ENCODE measurements around the gene ADAMTS4. TPM values are rescaled to one million over a fixed set of nuclear protein-coding genes. Genes with fewer than 3 reads are reported as not detected.

The ADAMTS4 gene
- total RNA-seq, 6 experiments from 2014 or later = 3.4 to 8.3 (median 6.5) TPM

GRCh38 chr1:161209790-161210409 lies 11.0 kb upstream of the ADAMTS4 start:
- H3K27me3 Mint-ChIP-seq (ENCODE audit: insufficient read depth) = no peaks in the 10 kb centered on the region
- no peaks in the 10 kb centered on the region for H3K9me3 Mint-ChIP-seq
- H3K36me3 Mint-ChIP-seq (ENCODE audit: low read depth) = peaks cover 31% of the 10 kb centered on the region
- H3K27ac Mint-ChIP-seq = peak overlapping the region; percentile 46; the same call in 1 of the 2 replicates
- no peak overlapping the region for H3K4me3 Mint-ChIP-seq
- TF ChIP-seq CTCF (IDR thresholded peaks at IDR 0.05) = peak; percentile 94
- H3K4me1 Mint-ChIP-seq (ENCODE audit: low read depth) = peaks cover 32% of the 10 kb centered on the region
- peak; percentile 51 for DNase-seq

GRCh38 chr1:161207173-161207572 lies 8.3 kb upstream of the ADAMTS4 start:
- Mint-ChIP-seq H3K4me1 (ENCODE audit: low read depth) (peaks cover 45% of the 10 kb centered on the region), H3K27ac (peak overlapping the region; percentile 28), H3K9me3 (no peaks in the 10 kb centered on the region), H3K36me3 (ENCODE audit: low read depth) (peaks cover 28% of the 10 kb centered on the region), H3K27me3 (ENCODE audit: insufficient read depth) (no peaks in the 10 kb centered on the region), H3K4me3 (no peak overlapping the region)
- no peak for TF ChIP-seq CTCF (IDR thresholded peaks at IDR 0.05)
- DNase-seq = no peak

- H3K4me3 Mint-ChIP-seq = no peak overlapping the region
- no peaks in the 10 kb centered on the region for H3K9me3 Mint-ChIP-seq
- H3K27me3 Mint-ChIP-seq (ENCODE audit: insufficient read depth) = no peaks in the 10 kb centered on the region
- TF ChIP-seq CTCF (IDR thresholded peaks at IDR 0.05) = no peak
- H3K4me1 Mint-ChIP-seq (ENCODE audit: low read depth) = peaks cover 49% of the 10 kb centered on the region
- DNase-seq = no peak
- H3K36me3 Mint-ChIP-seq (ENCODE audit: low read depth) = peaks cover 28% of the 10 kb centered on the region
- peak overlapping the region; percentile 28 for H3K27ac Mint-ChIP-seq
These were observed 7.7 kb upstream of the ADAMTS4 start for GRCh38 chr1:161206411-161207140.

GRCh38 chr1:161201836-161202712 lies 3.2 kb upstream of the ADAMTS4 start, which contains the start of gene NDUFS2:
NDUFS2 (plus strand) TSS chr1:161202367; CDS start chr1:161202386, 19 bp downstream.
- Mint-ChIP-seq H3K9me3 (no peaks in the 10 kb centered on the region), H3K27me3 (ENCODE audit: insufficient read depth) (peaks cover 5% of the 10 kb centered on the region), H3K4me3 (peak within 1 kb of the TSS; percentile 95), H3K27ac (peak within 1 kb of the TSS; percentile 99), H3K4me1 (ENCODE audit: low read depth) (peaks cover 83% of the 10 kb centered on the region), H3K36me3 (ENCODE audit: low read depth) (peaks cover 19% of the 10 kb centered on the region)
- peak; percentile 99 for DNase-seq
- TF ChIP-seq CTCF (IDR thresholded peaks at IDR 0.05) = peak; percentile 48; the same call in 1 of the 2 replicates

All from HFFc6 (cell line).